Spleen (tissue), 7 donors: Measurements from ENCODE around the gene NLGN1.

ENCODE experiments used
- CTCF ChIP-seq, 11 experiments: fragments of 200-600 bp in 7 of 11; fragments of 450-650 bp in 4 of 11; sonication (generic) in 4 of 11; IDR thresholded peaks in 8 of 11; conservative IDR thresholded peaks in 3 of 11; 1 replicate in 7 of 11; 2 replicates in 4 of 11; pipeline versions ENCODE4 v1.4.0 to v1.8.0; 2016 to 2021; ENCODE audit warnings: antibody characterized with exemption in 11 of 11, inconsistent platforms in 4 of 11, mild to moderate bottlenecking in 1 of 11
- POLR2A ChIP-seq, 3 donors: fragments of 450-650 bp; IDR thresholded peaks; one replicate each; pipeline ENCODE4 v1.5.1; 2017; ENCODE audit warnings: antibody characterized with exemption in 3 of 3, mild to moderate bottlenecking in 1 of 3
- POLR2AphosphoS5 ChIP-seq, 3 donors: sonication (generic); formaldehyde crosslinking; IDR thresholded peaks; one replicate each; pipeline ENCODE4 v1.5.1; 2017; ENCODE audit warnings: antibody characterized with exemption in 3 of 3
- donor health status: DM: no; HTN: no; CAD: no; lungs with moderate emphysema.
- donor health status: DM: no; HTN: no; CAD: no.
- donor health status: DM: no; HTN: no; CAD: no.

DNA sequence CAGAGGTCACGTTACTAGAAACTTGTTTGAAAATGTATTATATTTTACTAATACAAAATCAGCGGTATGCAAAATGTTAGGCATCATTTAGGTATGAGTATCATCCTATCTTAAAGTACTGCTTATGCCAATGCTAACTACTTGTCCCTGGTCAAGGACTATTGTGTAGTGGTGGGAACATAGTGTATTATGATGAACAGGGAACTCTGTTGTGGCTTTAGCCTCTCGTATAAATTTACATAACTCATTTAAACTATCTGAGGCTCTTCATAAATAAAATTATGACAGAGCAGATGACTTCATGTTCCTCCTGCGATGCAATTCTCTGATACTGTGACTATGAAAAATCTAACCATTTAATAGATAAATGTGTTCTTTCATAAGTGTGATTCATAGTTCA lies 451.9 kb downstream of the NLGN1 start:
- no peak for TF ChIP-seq CTCF (IDR thresholded peaks at IDR 0.05 in 8 of 11, conservative IDR thresholded peaks at IDR 0.05 in 3 of 11)
- TF ChIP-seq POLR2AphosphoS5 (IDR thresholded peaks at IDR 0.05), result no peak
- TF ChIP-seq POLR2A (IDR thresholded peaks at IDR 0.05), result no peak
